Body of pancreas (tissue), 4 donors: Measurements from ENCODE around the gene MRAS. TPM values are rescaled to one million over a fixed set of nuclear protein-coding genes. Genes with fewer than 3 reads are reported as not detected.

Experiments
- ATAC-seq: fragments of 150-250 bp; one replicate; pipeline ENCODE4 v1.9.1; 2016
- DNase-seq, 4 donors: peaks; one replicate each; pipeline ENCODE4 v3.0.0-alpha.2; 2019
- H3K27ac ChIP-seq, 4 donors: fragments of 200-600 bp; sonication (generic); 1 replicate in 3 of 4; 2 replicates in 1 of 4; pipeline versions ENCODE4 v1.5.1 to v1.6.1; 2016 to 2019; ENCODE audit warnings: mild to moderate bottlenecking in 1 of 4, mixed read lengths in 1 of 4, moderate library complexity in 1 of 4
- H3K27me3 ChIP-seq, 2 donors: fragments of 200-600 bp; sonication (generic); one replicate each; pipeline ENCODE4 v1.6.0; 2016; ENCODE audit warnings: mild to moderate bottlenecking in 1 of 2
- H3K36me3 ChIP-seq, 2 donors: fragments of 200-600 bp; sonication (generic); replicated peaks in 1 of 2; 2 replicates each; pipeline ENCODE4 v1.5.1; 2016; ENCODE audit warnings: low read depth in 2 of 2; ENCODE audit not compliant: insufficient read depth in 1 of 2
- H3K4me1 ChIP-seq: fragments of 200-600 bp; sonication (generic); one replicate; pipeline ENCODE4 v1.6.0; 2016
- H3K4me3 ChIP-seq, 2 donors: fragments of 200-600 bp; sonication (generic); 1 replicate in 1 of 2; 2 replicates in 1 of 2; pipeline ENCODE4 v1.5.1; 2016 to 2019
- H3K9me3 ChIP-seq, 3 donors: fragments of 200-600 bp; sonication (generic); 1 replicate in 2 of 3; 2 replicates in 1 of 3; pipeline ENCODE4 v1.5.1; 2016
- POLR2A ChIP-seq, 3 donors: fragments of 450-650 bp; IDR thresholded peaks; one replicate each; pipeline ENCODE4 v1.6.1; 2016; ENCODE audit warnings: antibody characterized with exemption in 3 of 3, mild to moderate bottlenecking in 2 of 3
- WGBS, 2 donors: methylation state at CpG; one replicate each; pipeline ENCODE4 v1.1.5; 2017; 5-methylcytosine and 5-hydroxymethylcytosine counted together
- intact Hi-C: fragments of 100-400 bp; cut with DNase I; formaldehyde crosslinking; loops from one replicate; pipeline ENCODE4 v1.15.1; 2023
- total RNA-seq, 2 donors: library from RNA; depleted of rRNA; stranded (reverse); fragments of >200 nt; gene quantifications; one replicate each; pipeline ENCODE4 v1.1.0, GENCODE V29; 2016
- TF ChIP-seq, protein P1 (sequence below), 7 experiments: fragments of 450-650 bp in 4 of 7; fragments of 200-600 bp in 3 of 7; sonication (generic) in 3 of 7; IDR thresholded peaks; one replicate each; pipeline ENCODE4 v1.5.1; 2016 to 2019; ENCODE audit warnings: antibody characterized with exemption in 7 of 7

Gene MRAS
- total RNA-seq, 2 donors from 2014 or later, result 9.9 to 20.1 TPM

GRCh38 chr3:138397983-138398382 is 49.6 kb downstream of the MRAS start:
- Histone ChIP-seq H3K4me1 (peaks cover 7% of the 10 kb centered on the region), H3K9me3 (no peaks in the 10 kb centered on the region), H3K36me3 (no peaks in the 10 kb centered on the region), H3K27ac (no peak overlapping the region), H3K4me3 (no peak overlapping the region), H3K27me3 (no peaks in the 10 kb centered on the region)
- 81 to 91% methylated on average over 3 to 4 of the region's 4 CpGs for WGBS, 2 donors
- DNase-seq (no peak), ATAC-seq (no peak)
- intact Hi-C loops, result no loop called here
- TF ChIP-seq, protein P1, sequence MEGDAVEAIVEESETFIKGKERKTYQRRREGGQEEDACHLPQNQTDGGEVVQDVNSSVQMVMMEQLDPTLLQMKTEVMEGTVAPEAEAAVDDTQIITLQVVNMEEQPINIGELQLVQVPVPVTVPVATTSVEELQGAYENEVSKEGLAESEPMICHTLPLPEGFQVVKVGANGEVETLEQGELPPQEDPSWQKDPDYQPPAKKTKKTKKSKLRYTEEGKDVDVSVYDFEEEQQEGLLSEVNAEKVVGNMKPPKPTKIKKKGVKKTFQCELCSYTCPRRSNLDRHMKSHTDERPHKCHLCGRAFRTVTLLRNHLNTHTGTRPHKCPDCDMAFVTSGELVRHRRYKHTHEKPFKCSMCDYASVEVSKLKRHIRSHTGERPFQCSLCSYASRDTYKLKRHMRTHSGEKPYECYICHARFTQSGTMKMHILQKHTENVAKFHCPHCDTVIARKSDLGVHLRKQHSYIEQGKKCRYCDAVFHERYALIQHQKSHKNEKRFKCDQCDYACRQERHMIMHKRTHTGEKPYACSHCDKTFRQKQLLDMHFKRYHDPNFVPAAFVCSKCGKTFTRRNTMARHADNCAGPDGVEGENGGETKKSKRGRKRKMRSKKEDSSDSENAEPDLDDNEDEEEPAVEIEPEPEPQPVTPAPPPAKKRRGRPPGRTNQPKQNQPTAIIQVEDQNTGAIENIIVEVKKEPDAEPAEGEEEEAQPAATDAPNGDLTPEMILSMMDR (IDR thresholded peaks at IDR 0.05), result peak in 1 of 7 experiments; percentile 5
- TF ChIP-seq POLR2A (IDR thresholded peaks at IDR 0.05), result no peak

DNA sequence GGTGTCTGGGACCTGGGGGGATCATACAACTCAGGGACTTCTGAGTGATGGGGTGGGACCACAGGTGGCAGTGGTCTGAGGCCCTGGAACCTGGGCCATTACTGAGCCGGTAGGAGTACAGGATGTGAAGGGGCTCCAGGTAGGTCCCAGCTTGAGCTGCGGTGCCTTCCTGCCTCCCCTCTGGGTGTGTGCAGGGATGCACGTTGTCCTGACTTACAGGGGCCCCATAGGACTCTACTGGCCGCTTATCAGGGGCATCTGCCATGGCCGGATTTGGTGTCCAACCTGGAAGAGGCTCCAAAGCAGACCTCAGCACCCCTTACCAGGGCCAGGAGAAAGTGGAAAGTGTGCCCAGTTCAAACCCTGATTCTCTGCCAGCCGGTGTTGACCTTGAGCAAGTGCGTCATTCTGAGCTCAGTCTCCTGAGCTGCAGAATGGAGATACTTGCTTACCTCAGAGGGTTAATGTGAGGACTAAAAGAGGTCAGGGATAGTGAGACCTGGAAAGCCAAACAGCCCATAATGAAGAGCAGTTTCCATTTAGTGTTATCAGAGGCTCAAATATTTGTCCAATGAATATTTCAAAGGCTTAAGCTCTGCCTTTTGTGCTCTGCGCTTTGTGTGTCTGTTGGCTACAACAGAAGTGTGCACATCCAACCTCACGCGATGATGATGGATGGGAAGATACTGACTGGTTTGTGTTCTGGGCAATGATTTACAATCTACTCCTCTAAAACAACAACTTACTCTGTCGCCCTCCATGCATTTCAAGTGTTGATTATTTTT is 50.6 kb downstream of the MRAS start:
- intact Hi-C loops, result no loop called here
- no peak overlapping the region for H3K27ac ChIP-seq
- H3K9me3 ChIP-seq, result no peaks in the 10 kb centered on the region
- ATAC-seq (peak; percentile 47), DNase-seq (peak in 1 of 4 donors; percentile 17)
- peaks cover 7% of the 10 kb centered on the region for H3K4me1 ChIP-seq
- H3K4me3 ChIP-seq, result no peak overlapping the region
- H3K27me3 ChIP-seq, result no peaks in the 10 kb centered on the region
- TF ChIP-seq POLR2A (IDR thresholded peaks at IDR 0.05), result no peak
- TF ChIP-seq, protein P1 (IDR thresholded peaks at IDR 0.05), result no peak
- no peaks in the 10 kb centered on the region for H3K36me3 ChIP-seq
- WGBS, 2 donors, result 39 to 65% methylated on average over 7 to 11 of the region's 11 CpGs

GRCh38 chr3:138399766-138400165 is 51.4 kb downstream of the MRAS start:
- intact Hi-C loops, result no loop called here
- DNase-seq, result no peak
- no peak for ATAC-seq
- Histone ChIP-seq H3K4me1 (peaks cover 7% of the 10 kb centered on the region), H3K27me3 (no peaks in the 10 kb centered on the region), H3K9me3 (no peaks in the 10 kb centered on the region), H3K36me3 (no peaks in the 10 kb centered on the region), H3K4me3 (no peak overlapping the region), H3K27ac (no peak overlapping the region)
- 67 to 78% methylated on average over 10 of the region's 10 CpGs for WGBS, 2 donors
- no peak for TF ChIP-seq POLR2A (IDR thresholded peaks at IDR 0.05)
- TF ChIP-seq, protein P1 (IDR thresholded peaks at IDR 0.05), result no peak

DNA sequence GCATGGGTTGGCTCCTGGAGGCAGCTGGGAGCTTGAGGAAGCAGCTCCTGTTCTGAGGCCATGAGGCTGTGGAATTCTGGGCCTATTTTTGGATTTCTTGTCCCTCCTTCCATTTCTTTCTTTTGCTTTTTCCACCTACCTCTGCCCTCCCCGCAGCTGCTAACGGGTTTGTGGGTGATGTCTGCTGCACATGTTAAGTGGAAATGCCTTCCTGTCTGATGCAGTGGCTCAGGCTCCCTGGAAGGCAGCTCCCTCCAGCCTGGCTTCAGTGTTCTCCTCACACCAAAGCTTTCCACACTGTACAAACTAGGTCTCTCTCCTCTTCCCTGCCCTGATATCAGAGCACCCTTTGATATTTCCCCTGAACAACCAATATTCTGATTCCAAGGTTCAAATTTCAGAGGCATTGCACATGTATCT is 52.3 kb downstream of the MRAS start:
- Histone ChIP-seq H3K27me3 (no peaks in the 10 kb centered on the region), H3K36me3 (no peaks in the 10 kb centered on the region), H3K9me3 (no peaks in the 10 kb centered on the region), H3K27ac (no peak overlapping the region), H3K4me1 (peaks cover 7% of the 10 kb centered on the region), H3K4me3 (no peak overlapping the region)
- 55 to 79% methylated on average over 2 of the region's 2 CpGs for WGBS, 2 donors
- intact Hi-C loops, result no loop called here
- TF ChIP-seq, protein P1 (IDR thresholded peaks at IDR 0.05), result no peak
- no peak for TF ChIP-seq POLR2A (IDR thresholded peaks at IDR 0.05)
- ATAC-seq (no peak), DNase-seq (no peak)

- no peak for ATAC-seq
- Histone ChIP-seq H3K9me3 (no peaks in the 10 kb centered on the region), H3K27ac (no peak overlapping the region), H3K36me3 (no peaks in the 10 kb centered on the region), H3K4me3 (no peak overlapping the region), H3K4me1 (peaks cover 7% of the 10 kb centered on the region), H3K27me3 (no peaks in the 10 kb centered on the region)
- TF ChIP-seq, protein P1 (IDR thresholded peaks at IDR 0.05), result no peak
- TF ChIP-seq POLR2A (IDR thresholded peaks at IDR 0.05), result no peak
- DNase-seq, result no peak
- intact Hi-C loops, result no loop called here
- 87 to 92% methylated on average over 7 of the region's 7 CpGs for WGBS, 2 donors
Measured at GRCh38 chr3:138401834-138402233, 53.5 kb downstream of the MRAS start.
